ENCODE measurements around the gene MSH2. TPM values are rescaled to one million over a fixed set of nuclear protein-coding genes. Genes with fewer than 3 reads are reported as not detected.
A peak's percentile ranks its signal among the peaks of the same experiment; 100 is the strongest.

The MSH2 gene
- total RNA-seq (10 to 100 TPM in 7 of 9 donors, 1 to 10 TPM in 2; 7.7 to 19.0 (median 13.2) TPM), polyA plus RNA-seq (10 to 100 TPM in 1 of 2 donors, 1 to 10 TPM in 1; 4.4 to 11.4 TPM)
- long read RNA-seq, donor 1, transcript MSH2-201 (16 exons, 3,307 nt): major isoform, 22 of 27 reads
- long read RNA-seq, donor 1, partial matches to known transcripts: 2 of 27 reads
- long read RNA-seq, donor 1, other reads (novel, unspliced or antisense): 3 of 27 reads
- long read RNA-seq, donor 2, transcript MSH2-201 (16 exons, 3,307 nt): major isoform, 35 of 47 reads
- long read RNA-seq, donor 2, partial matches to known transcripts: 6 of 47 reads
- long read RNA-seq, donor 2, other reads (novel, unspliced or antisense): 6 of 47 reads
- long read RNA-seq, donor 3, transcript MSH2-201 (16 exons, 3,307 nt): major isoform, 13 of 16 reads
- long read RNA-seq, donor 3, partial matches to known transcripts: 1 of 16 reads
- long read RNA-seq, donor 3, other reads (novel, unspliced or antisense): 2 of 16 reads

DNA sequence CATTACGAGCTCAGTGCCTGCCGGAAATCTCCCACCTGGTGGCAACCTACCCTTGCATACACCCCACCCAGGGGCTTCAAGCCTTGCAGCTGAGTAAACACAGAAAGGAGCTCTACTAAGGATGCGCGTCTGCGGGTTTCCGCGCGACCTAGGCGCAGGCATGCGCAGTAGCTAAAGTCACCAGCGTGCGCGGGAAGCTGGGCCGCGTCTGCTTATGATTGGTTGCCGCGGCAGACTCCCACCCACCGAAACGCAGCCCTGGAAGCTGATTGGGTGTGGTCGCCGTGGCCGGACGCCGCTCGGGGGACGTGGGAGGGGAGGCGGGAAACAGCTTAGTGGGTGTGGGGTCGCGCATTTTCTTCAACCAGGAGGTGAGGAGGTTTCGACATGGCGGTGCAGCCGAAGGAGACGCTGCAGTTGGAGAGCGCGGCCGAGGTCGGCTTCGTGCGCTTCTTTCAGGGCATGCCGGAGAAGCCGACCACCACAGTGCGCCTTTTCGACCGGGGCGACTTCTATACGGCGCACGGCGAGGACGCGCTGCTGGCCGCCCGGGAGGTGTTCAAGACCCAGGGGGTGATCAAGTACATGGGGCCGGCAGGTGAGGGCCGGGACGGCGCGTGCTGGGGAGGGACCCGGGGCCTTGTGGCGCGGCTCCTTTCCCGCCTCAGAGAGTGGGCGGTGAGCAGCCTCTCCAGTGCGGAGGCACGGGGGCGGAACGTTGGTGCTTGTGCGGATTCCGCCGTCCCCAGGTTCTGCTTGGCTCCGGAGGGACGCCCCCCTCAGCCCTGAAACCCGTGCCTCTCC lies at the start of gene MSH2:
TSS of gene MSH2 (plus strand) at position 352 of the 804 bp plus-strand sequence. CDS start at position 388, 36 bp downstream.
- peak within 1 kb of the TSS in 11 of 12 donors; percentile 21 to 75 (median 63) for H3K27ac ChIP-seq
- intact Hi-C loops (cut with DNase I): no loop called here
- no peaks in the 10 kb centered on the region for H3K9me3 ChIP-seq
- ATAC-seq (peak; percentile 97 to 99 (median 99)), DNase-seq (peak; percentile 92 to 96 (median 94))
- no peaks in the 10 kb centered on the region for H3K36me3 ChIP-seq
- H3K27me3 ChIP-seq: no peaks in the 10 kb centered on the region
- H3K4me1 ChIP-seq: peaks cover 0 to 21% (median 11%) of the 10 kb centered on the region in 12 donors
- TF ChIP-seq, protein P1, sequence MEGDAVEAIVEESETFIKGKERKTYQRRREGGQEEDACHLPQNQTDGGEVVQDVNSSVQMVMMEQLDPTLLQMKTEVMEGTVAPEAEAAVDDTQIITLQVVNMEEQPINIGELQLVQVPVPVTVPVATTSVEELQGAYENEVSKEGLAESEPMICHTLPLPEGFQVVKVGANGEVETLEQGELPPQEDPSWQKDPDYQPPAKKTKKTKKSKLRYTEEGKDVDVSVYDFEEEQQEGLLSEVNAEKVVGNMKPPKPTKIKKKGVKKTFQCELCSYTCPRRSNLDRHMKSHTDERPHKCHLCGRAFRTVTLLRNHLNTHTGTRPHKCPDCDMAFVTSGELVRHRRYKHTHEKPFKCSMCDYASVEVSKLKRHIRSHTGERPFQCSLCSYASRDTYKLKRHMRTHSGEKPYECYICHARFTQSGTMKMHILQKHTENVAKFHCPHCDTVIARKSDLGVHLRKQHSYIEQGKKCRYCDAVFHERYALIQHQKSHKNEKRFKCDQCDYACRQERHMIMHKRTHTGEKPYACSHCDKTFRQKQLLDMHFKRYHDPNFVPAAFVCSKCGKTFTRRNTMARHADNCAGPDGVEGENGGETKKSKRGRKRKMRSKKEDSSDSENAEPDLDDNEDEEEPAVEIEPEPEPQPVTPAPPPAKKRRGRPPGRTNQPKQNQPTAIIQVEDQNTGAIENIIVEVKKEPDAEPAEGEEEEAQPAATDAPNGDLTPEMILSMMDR (IDR thresholded peaks at IDR 0.05): no peak
- TF ChIP-seq POLR2A (IDR thresholded peaks at IDR 0.05): peak in 1 of 2 donors; percentile 56
- WGBS, 4 donors: 0% methylated on average over 21 to 73 of the region's 73 CpGs
- H3K4me3 ChIP-seq: peak within 1 kb of the TSS; percentile 71 to 98 (median 90)

DNA sequence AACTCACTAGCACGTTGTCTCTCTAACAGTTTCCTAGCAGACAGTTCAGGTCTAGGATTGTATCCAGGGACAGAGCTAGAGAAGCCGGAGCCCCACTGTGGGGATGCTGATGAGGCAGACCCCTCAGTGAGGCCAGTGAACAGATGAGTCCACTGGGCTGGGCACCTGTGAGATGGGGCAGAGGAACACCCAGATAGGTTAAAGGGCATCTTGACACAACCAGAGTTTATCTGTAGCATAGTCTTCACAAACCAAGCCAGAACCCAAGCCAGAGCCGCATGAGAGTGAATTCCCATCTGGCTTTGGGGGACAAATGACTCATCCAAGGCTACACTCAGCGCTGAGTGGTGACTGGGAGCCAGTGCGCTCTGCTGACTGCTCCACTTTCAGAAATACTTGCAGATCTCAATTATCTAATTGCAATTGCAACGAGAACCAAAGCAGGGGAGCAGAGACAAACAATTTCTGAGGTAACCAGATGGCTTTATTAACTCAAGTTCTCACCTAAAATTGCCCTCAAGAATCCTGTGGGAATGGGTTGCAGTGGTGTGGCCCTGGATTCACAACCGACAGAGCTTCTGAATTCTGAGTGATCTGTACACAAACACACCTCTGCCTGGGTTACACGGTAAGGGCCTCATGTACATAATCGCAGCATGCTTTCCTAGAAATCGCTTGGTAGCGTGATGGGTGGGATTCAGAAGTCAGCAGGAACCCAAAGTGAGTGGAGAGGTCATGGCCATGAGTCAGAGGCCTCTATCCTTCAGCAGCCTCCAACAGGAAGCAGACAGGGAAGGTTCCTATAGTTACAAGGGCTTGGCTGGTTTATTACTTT lies 48.7 kb upstream of the MSH2 start:
- intact Hi-C loops (cut with DNase I): no loop called here
- ATAC-seq: peak in 1 of 4 donors; percentile 32
- Histone ChIP-seq H3K27ac (no peak overlapping the region), H3K4me1 (peaks cover 0 to 4% (median 0%) of the 10 kb centered on the region in 12 donors), H3K27me3 (no peaks in the 10 kb centered on the region), H3K36me3 (no peaks in the 10 kb centered on the region), H3K9me3 (no peaks in the 10 kb centered on the region), H3K4me3 (no peak overlapping the region)
- WGBS, 4 donors: 83 to 89% (median 85%) methylated on average over 11 of the region's 11 CpGs
- TF ChIP-seq POLR2A (IDR thresholded peaks at IDR 0.05): no peak
- TF ChIP-seq, protein P1 (IDR thresholded peaks at IDR 0.05): no peak
- DNase-seq: no peak

DNA sequence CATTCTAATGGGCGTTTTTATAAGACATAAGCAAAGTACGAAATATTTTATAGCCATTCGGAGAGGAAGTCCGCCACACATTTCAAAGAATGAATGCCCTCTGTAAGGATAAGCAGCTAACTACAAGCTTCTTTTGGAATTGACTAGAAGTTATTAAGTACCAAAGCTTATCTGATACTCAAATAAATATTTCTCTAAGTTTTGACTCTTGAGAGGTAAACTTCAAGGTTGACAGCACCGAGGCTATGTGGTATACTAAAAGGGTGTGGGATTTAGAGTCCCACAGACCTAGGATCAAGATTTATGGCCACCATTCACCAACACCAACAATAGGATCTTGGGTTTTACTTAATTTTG lies 48.1 kb upstream of the MSH2 start:
- 86 to 90% (median 89%) methylated on average over 5 of the region's 5 CpGs for WGBS, 4 donors
- Histone ChIP-seq H3K4me3 (no peak overlapping the region), H3K36me3 (no peaks in the 10 kb centered on the region), H3K27me3 (no peaks in the 10 kb centered on the region), H3K9me3 (no peaks in the 10 kb centered on the region), H3K4me1 (peaks cover 0 to 4% (median 0%) of the 10 kb centered on the region in 12 donors), H3K27ac (no peak overlapping the region)
- DNase-seq: no peak
- ATAC-seq: no peak
- no peak for TF ChIP-seq POLR2A (IDR thresholded peaks at IDR 0.05)
- intact Hi-C loops (cut with DNase I): no loop called here

DNA sequence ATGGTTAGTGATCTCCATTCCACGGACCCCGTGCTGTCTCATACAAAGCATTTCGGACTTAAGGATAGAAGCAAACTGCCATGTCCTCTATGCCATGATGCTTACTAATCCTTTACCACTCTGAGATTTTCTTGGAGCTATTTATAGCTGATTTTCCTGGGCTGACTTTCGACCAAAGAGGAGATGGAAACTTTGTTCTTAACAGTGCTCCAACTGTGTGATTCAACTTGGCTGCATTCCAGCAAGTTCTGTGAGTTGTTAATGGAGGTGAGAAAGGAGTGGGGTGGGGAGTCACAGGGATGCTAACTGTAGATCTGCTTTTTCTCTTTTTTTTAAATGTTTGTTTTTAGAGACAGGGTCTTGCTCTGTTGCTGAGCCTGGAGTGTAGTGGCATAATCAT lies 45.5 kb upstream of the MSH2 start:
- no peak for TF ChIP-seq POLR2A (IDR thresholded peaks at IDR 0.05)
- TF ChIP-seq, protein P1 (IDR thresholded peaks at IDR 0.05): no peak
- Histone ChIP-seq H3K4me3 (no peak overlapping the region), H3K27me3 (no peaks in the 10 kb centered on the region), H3K4me1 (peaks cover 0 to 4% (median 0%) of the 10 kb centered on the region in 12 donors), H3K9me3 (no peaks in the 10 kb centered on the region), H3K27ac (peak overlapping the region in 2 of 12 donors; percentile 26 to 30), H3K36me3 (no peaks in the 10 kb centered on the region)
- peak in 3 of 4 donors; percentile 26 to 84 (median 74) for ATAC-seq
- WGBS, 4 donors: 29 to 40% (median 33%) methylated on average over 4 of the region's 4 CpGs
- peak in 3 of 5 donors; percentile 24 to 44 (median 39) for DNase-seq
- intact Hi-C loops (cut with DNase I): no loop called here
